LNCAP (cell line): ENCODE data around the gene NR2F1.

Source experiments
- CTCF ChIP-seq: fragments of 450-650 bp; IDR thresholded peaks from 2 replicates; pipeline ENCODE4 v1.5.1; 2017; ENCODE audit warnings: mild to moderate bottlenecking

Gene NR2F1

GRCh38 chr5:93582167-93582462, 907 bp upstream of the NR2F1 start:
- TF ChIP-seq CTCF: no peak

GRCh38 chr5:93583439-93583767, 381 bp downstream of the NR2F1 start:
- TF ChIP-seq CTCF: no peak

- no peak for TF ChIP-seq CTCF
Observed at GRCh38 chr5:93583768-93584595, 960 bp downstream of the NR2F1 start.

- TF ChIP-seq CTCF: no peak
Observed at GRCh38 chr5:93584596-93585040, 1.6 kb downstream of the NR2F1 start.

- no peak for TF ChIP-seq CTCF
Observed at GRCh38 chr5:93585041-93585766, 2.2 kb downstream of the NR2F1 start.

- no peak for TF ChIP-seq CTCF
Observed at GRCh38 chr5:93585767-93586385, 2.9 kb downstream of the NR2F1 start.

- no peak for TF ChIP-seq CTCF
Observed at GRCh38 chr5:93586736-93587596, 3.9 kb downstream of the NR2F1 start.
